OCI-LY1 (cell line): ENCODE data around the gene NSMCE4A.
A peak's percentile ranks its signal among the peaks of the same experiment; 100 is the strongest.
"Not testable (repeated sequence)": the region's sequence is repeated elsewhere in the genome, so short reads cannot be mapped to it uniquely, and the experiment has no call there.

Experiments used
- H2AFZ ChIP-seq: fragments of 200-600 bp; sonication (generic), shearing (Covaris generic); 2 replicates; pipeline ENCODE4 v1.6.0; 2014; ENCODE audit warnings: antibody characterized with exemption, mild to moderate bottlenecking, low read length
- H3F3A ChIP-seq: fragments of 200-600 bp; sonication (generic), shearing (Covaris generic); 2 replicates; pipeline ENCODE4 v1.6.0; 2014; ENCODE audit warnings: mild to moderate bottlenecking, antibody characterized with exemption, low read length, moderate library complexity; ENCODE audit not compliant: insufficient read depth
- H3K27ac ChIP-seq: fragments of 200-600 bp; sonication (generic); 2 replicates; pipeline ENCODE4 v1.5.1; 2014; ENCODE audit warnings: low read length, mixed run types, mild to moderate bottlenecking, low read depth; ENCODE audit not compliant: poor library complexity, severe bottlenecking
- H3K27me3 ChIP-seq: fragments of 200-600 bp; sonication (generic); 2 replicates; pipeline ENCODE4 v1.6.0; 2014; ENCODE audit warnings: antibody characterized with exemption, mild to moderate bottlenecking, low read length, moderate library complexity; ENCODE audit not compliant: insufficient read depth
- H3K36me3 ChIP-seq: fragments of 200-600 bp; sonication (generic); 2 replicates; pipeline ENCODE4 v1.6.1; 2014; ENCODE audit warnings: mild to moderate bottlenecking, antibody characterized with exemption, low read length, moderate library complexity, mixed read lengths; ENCODE audit not compliant: insufficient read depth
- H3K4me1 ChIP-seq: fragments of 200-600 bp; sonication (generic); 2 replicates; pipeline ENCODE4 v1.5.1; 2014; ENCODE audit warnings: mild to moderate bottlenecking, low read length, moderate library complexity; ENCODE audit not compliant: insufficient read depth, severe bottlenecking
- H3K4me2 ChIP-seq: fragments of 200-600 bp; sonication (generic), shearing (Covaris generic); 2 replicates; pipeline ENCODE4 v1.6.1; 2014; ENCODE audit warnings: low read length
- H3K4me3 ChIP-seq: fragments of 200-600 bp; sonication (generic); 2 replicates; pipeline ENCODE4 v1.5.1; 2014; ENCODE audit warnings: low read length, low read depth, mild to moderate bottlenecking, mixed read lengths; ENCODE audit not compliant: poor library complexity, severe bottlenecking
- H3K79me2 ChIP-seq: fragments of 200-600 bp; shearing (Covaris generic); 2 replicates; pipeline ENCODE4 v1.6.1; 2016; ENCODE audit warnings: mixed run types, low read length, mixed read lengths; ENCODE audit not compliant: insufficient read depth
- H3K9ac ChIP-seq: fragments of 200-600 bp; sonication (generic), shearing (Covaris generic); 2 replicates; pipeline ENCODE4 v1.6.1; 2014; ENCODE audit warnings: mild to moderate bottlenecking, low read length, mixed read lengths
- H3K9me2 ChIP-seq: fragments of 200-600 bp; sonication (generic), shearing (Covaris generic); 2 replicates; pipeline ENCODE4 v1.6.1; 2014; ENCODE audit warnings: low read depth, mild to moderate bottlenecking, low read length, mixed read lengths
- H3K9me3 ChIP-seq: fragments of 200-600 bp; shearing (Covaris generic); 2 replicates; pipeline ENCODE4 v1.6.1; 2014; ENCODE audit warnings: low read length, mixed read lengths
- H4K20me1 ChIP-seq: fragments of 200-600 bp; sonication (generic), shearing (Covaris generic); 2 replicates; pipeline ENCODE4 v1.6.0; 2016; ENCODE audit warnings: mild to moderate bottlenecking, low read length; ENCODE audit not compliant: insufficient read depth
- CTCF ChIP-seq: fragments of 200-600 bp; sonication (generic), shearing (Covaris generic); IDR thresholded peaks from 2 replicates; pipeline ENCODE4 v1.5.1; 2017; ENCODE audit warnings: mild to moderate bottlenecking, antibody characterized with exemption, low read length, moderate library complexity, mixed read lengths
- EZH2 ChIP-seq: fragments of 200-600 bp; sonication (generic), shearing (Covaris generic); IDR thresholded peaks from 2 replicates; pipeline ENCODE4 v1.8.0; 2017; ENCODE audit warnings: borderline replicate concordance, mixed run types, mild to moderate bottlenecking, antibody characterized with exemption, low read length, moderate library complexity, mixed read lengths

NSMCE4A gene

GRCh38 chr10:121976607-121977006 lies 1.6 kb upstream of the NSMCE4A start:
- no peak overlapping the region for H3K27ac ChIP-seq
- H3K27me3 ChIP-seq, result no peaks in the 10 kb centered on the region

GRCh38 chr10:121975295-121976086 lies 474 bp upstream of the NSMCE4A start:
- Histone ChIP-seq H3K79me2 (peaks cover 14% of the 10 kb centered on the region), H2AFZ (no peak overlapping the region), H3K27me3 (no peaks in the 10 kb centered on the region), H4K20me1 (no peaks in the 10 kb centered on the region), H3K4me3 (peak overlapping the region; percentile 91), H3K27ac (no peak overlapping the region), H3K9ac (peak overlapping the region; percentile 97), H3K9me2 (no peaks in the 10 kb centered on the region), H3K4me1 (peaks cover 14% of the 10 kb centered on the region), H3K9me3 (0 out of 2 replicates have a peak, but pooled peaks cover 7% of the 10 kb centered on the region), H3K36me3 (peaks cover 20% of the 10 kb centered on the region; the same call in 1 of the 2 replicates), H3F3A (no peaks in the 10 kb centered on the region), H3K4me2 (peak overlapping the region; percentile 80)
- TF ChIP-seq CTCF, result no peak
- no peak for TF ChIP-seq EZH2

More at GRCh38 chr10:121976607-121977006, 1.6 kb upstream of the NSMCE4A start:
- Histone ChIP-seq H2AFZ (no peak overlapping the region), H3F3A (no peaks in the 10 kb centered on the region), H3K4me1 (peaks cover 14% of the 10 kb centered on the region), H3K9me2 (no peaks in the 10 kb centered on the region), H3K79me2 (peaks cover 14% of the 10 kb centered on the region), H4K20me1 (no peaks in the 10 kb centered on the region), H3K9ac (no peak overlapping the region), H3K36me3 (peaks cover 13% of the 10 kb centered on the region; the same call in 1 of the 2 replicates), H3K4me2 (no peak overlapping the region), H3K9me3 (0 out of 2 replicates have a peak, but pooled peaks cover 7% of the 10 kb centered on the region), H3K4me3 (no peak overlapping the region)
- TF ChIP-seq EZH2 (no peak), CTCF (no peak)

GRCh38 chr10:121974019-121974534 lies 940 bp downstream of the NSMCE4A start:
- H3K4me2 ChIP-seq, result peak overlapping the region; percentile 80

GRCh38 chr10:121969086-121969485 lies 5.9 kb downstream of the NSMCE4A start:
- Histone ChIP-seq H3K36me3 (peaks cover 79% of the 10 kb centered on the region), H3K4me1 (peaks cover 12% of the 10 kb centered on the region), H3K79me2 (peaks cover 10% of the 10 kb centered on the region)
- not testable (repeated sequence) for H3K9me3 ChIP-seq, H3K4me2 ChIP-seq, H3K27ac ChIP-seq, H3F3A ChIP-seq, H2AFZ ChIP-seq, H4K20me1 ChIP-seq, H3K9me2 ChIP-seq, H3K4me3 ChIP-seq, H3K27me3 ChIP-seq, H3K9ac ChIP-seq

More at GRCh38 chr10:121974019-121974534, 940 bp downstream of the NSMCE4A start:
- Histone ChIP-seq H3K9me3 (0 out of 2 replicates have a peak, but pooled peaks cover 7% of the 10 kb centered on the region), H3K4me3 (peak overlapping the region; percentile 91), H3K27me3 (no peaks in the 10 kb centered on the region), H2AFZ (0 out of 2 replicates have a peak overlapping the region, but pooled peaks have one; percentile 20), H3K4me1 (peaks cover 14% of the 10 kb centered on the region), H3K79me2 (peaks cover 14% of the 10 kb centered on the region), H3K9ac (peak overlapping the region; percentile 97), H3K9me2 (no peaks in the 10 kb centered on the region), H4K20me1 (no peaks in the 10 kb centered on the region), H3F3A (no peaks in the 10 kb centered on the region), H3K36me3 (peaks cover 32% of the 10 kb centered on the region), H3K27ac (peak overlapping the region; percentile 7)
- TF ChIP-seq EZH2, result no peak
- TF ChIP-seq CTCF, result no peak
